Endothelial cell of umbilical vein (primary cell): ENCODE results near the gene RAMACL.

ENCODE experiments used
- EZH2 ChIP-seq: IDR thresholded peaks from 2 replicates; pipeline ENCODE4 v1.6.1; 2012; ENCODE audit warnings: borderline replicate concordance, low read depth, mild to moderate bottlenecking, moderate library complexity, low read length, inconsistent platforms; ENCODE audit not compliant: severe bottlenecking
- FOS ChIP-seq: IDR thresholded peaks from 2 replicates; pipeline ENCODE4 v1.6.1; 2011; ENCODE audit warnings: mild to moderate bottlenecking, low read length, moderate library complexity, borderline replicate concordance; ENCODE audit not compliant: insufficient read depth
- JUN ChIP-seq: IDR thresholded peaks from 2 replicates; pipeline ENCODE4 v1.6.1; 2011; ENCODE audit warnings: borderline replicate concordance, low read depth; ENCODE audit not compliant: insufficient read length, insufficient read depth
- MYC ChIP-seq: IDR thresholded peaks from one replicate; pipeline ENCODE4 v1.6.1; 2011; ENCODE audit warnings: mild to moderate bottlenecking, low read depth, low read length
- POLR2A ChIP-seq: IDR thresholded peaks from 2 replicates; pipeline ENCODE4 v1.6.1; 2012; ENCODE audit warnings: low read depth, mild to moderate bottlenecking, control low read depth, low read length
- POLR2AphosphoS5 ChIP-seq: IDR thresholded peaks from 2 replicates; pipeline ENCODE4 v1.6.1; 2012; ENCODE audit warnings: low read depth, mild to moderate bottlenecking, control low read depth, low read length, moderate library complexity; ENCODE audit not compliant: insufficient read depth
- TF ChIP-seq, protein P1 (sequence below): IDR thresholded peaks from 2 replicates; pipeline ENCODE4 v1.6.1; 2011; ENCODE audit not compliant: insufficient read depth, insufficient read length
- TF ChIP-seq, protein P2 (sequence below), 2 donors: IDR thresholded peaks; 1 replicate in 1 of 2; 2 replicates in 1 of 2; pipeline ENCODE4 v1.5.1; 2011; ENCODE audit warnings: low read length in 2 of 2, mild to moderate bottlenecking in 2 of 2, moderate library complexity in 2 of 2, control low read depth in 1 of 2, inconsistent platforms in 1 of 2, low read depth in 1 of 2; ENCODE audit not compliant: insufficient read depth in 1 of 2; ENCODE audit errors: extremely low read depth in 1 of 2

DNA sequence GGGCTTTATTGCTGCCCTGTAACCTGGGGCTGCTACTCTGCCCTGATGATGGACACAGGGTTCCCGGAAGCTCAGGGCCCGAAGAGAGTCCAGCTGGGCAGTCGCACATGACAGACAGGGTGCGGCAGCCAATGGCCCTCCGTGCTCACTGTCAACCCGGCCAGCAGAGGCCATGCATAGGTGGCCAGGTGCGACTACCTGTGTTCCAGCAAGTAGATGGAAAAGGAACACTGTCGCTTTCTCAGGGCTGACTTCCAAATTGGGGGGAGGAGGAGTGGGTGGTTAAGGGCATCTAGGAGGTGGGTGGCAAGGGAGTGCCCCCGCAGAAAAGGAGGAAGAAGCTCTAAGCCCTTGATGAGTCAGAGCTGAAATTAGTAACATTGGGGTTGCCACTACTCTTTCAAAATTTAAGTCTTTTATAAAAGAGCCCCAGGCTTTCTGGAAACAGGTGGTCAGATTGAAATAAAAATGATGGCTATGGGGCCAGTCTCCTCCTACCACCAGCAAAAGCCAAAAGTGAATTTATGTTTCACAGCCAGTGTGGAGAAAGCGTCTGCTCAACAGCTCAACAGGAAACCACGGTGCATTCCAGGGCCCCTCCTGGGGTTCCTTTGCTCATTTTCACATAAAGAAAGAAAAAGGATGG lies 2.3 kb upstream of the RAMACL start:
- TF ChIP-seq JUN: peak; percentile 6
- no peak for TF ChIP-seq POLR2A
- TF ChIP-seq, protein P1, sequence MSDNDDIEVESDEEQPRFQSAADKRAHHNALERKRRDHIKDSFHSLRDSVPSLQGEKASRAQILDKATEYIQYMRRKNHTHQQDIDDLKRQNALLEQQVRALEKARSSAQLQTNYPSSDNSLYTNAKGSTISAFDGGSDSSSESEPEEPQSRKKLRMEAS: no peak
- TF ChIP-seq, protein P2, sequence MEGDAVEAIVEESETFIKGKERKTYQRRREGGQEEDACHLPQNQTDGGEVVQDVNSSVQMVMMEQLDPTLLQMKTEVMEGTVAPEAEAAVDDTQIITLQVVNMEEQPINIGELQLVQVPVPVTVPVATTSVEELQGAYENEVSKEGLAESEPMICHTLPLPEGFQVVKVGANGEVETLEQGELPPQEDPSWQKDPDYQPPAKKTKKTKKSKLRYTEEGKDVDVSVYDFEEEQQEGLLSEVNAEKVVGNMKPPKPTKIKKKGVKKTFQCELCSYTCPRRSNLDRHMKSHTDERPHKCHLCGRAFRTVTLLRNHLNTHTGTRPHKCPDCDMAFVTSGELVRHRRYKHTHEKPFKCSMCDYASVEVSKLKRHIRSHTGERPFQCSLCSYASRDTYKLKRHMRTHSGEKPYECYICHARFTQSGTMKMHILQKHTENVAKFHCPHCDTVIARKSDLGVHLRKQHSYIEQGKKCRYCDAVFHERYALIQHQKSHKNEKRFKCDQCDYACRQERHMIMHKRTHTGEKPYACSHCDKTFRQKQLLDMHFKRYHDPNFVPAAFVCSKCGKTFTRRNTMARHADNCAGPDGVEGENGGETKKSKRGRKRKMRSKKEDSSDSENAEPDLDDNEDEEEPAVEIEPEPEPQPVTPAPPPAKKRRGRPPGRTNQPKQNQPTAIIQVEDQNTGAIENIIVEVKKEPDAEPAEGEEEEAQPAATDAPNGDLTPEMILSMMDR (IDR thresholded peaks at IDR 0.05; ENCODE audit: extremely low read depth in 1 of 2, insufficient read depth in 1 of 2, low read depth in 1 of 2, low read length in 2 of 2): no peak
- no peak for TF ChIP-seq POLR2AphosphoS5
- no peak for TF ChIP-seq EZH2
- no peak for TF ChIP-seq FOS
- no peak for TF ChIP-seq MYC
